ENCODE measurements around the gene CLDN18. TPM values are rescaled to one million over a fixed set of nuclear protein-coding genes. Genes with fewer than 3 reads are reported as not detected.

The CLDN18 gene
- total and polyA plus RNA-seq, 2 of the 8 experiments (the other 6 are each of a cell fraction or from before 2014, with no cell fraction given), result not detected

GRCh38 chr3:138078901-138079344 is 69.0 kb downstream of the CLDN18 start:
- Histone ChIP-seq H2BK12ac (ENCODE audit: low read depth, low read length) (no peak overlapping the region), H3K79me2 (ENCODE audit: control insufficient read depth in 1 of 2, insufficient read depth in 2 of 2, low read length in 2 of 2) (no peaks in the 10 kb centered on the region), H3K4me3 (ENCODE audit: extremely low read depth in 1 of 4, insufficient read depth in 2 of 4, low read depth in 3 of 4, low read length in 4 of 4) (no peak overlapping the region), H4K8ac (ENCODE audit: extremely low read depth, insufficient read depth, low read length) (no peak overlapping the region), H2BK15ac (ENCODE audit: low read length) (no peak overlapping the region), H3K56ac (replicated peaks; ENCODE audit: insufficient read length, low read depth, low read length) (no peak overlapping the region), H3K27me3 (replicated peaks in 1 of 4; ENCODE audit: control insufficient read depth in 3 of 4, extremely low read depth in 1 of 4, insufficient read depth in 3 of 4, low read length in 3 of 4) (no peaks in the 10 kb centered on the region), H3K36me3 (ENCODE audit: control insufficient read depth in 2 of 4, insufficient read depth in 4 of 4, low read length in 3 of 4) (peaks cover 5 to 22% (median 7%) of the 10 kb centered on the region in 4 experiments; a peak in 6 of 8 replicates), H2BK20ac (ENCODE audit: low read length) (no peak overlapping the region), H4K5ac (ENCODE audit: insufficient read length, low read depth, low read length) (no peak overlapping the region), H2AFZ (ENCODE audit: low read length) (no peak overlapping the region), H3K18ac (ENCODE audit: extremely low read depth, low read length) (no peak overlapping the region), H3K9ac (replicated peaks in 1 of 4; ENCODE audit: extremely low read depth in 1 of 4, low read depth in 3 of 4, low read length in 3 of 4) (no peak overlapping the region), H2AK5ac (ENCODE audit: low read depth, low read length) (no peak overlapping the region), H4K91ac (replicated peaks; ENCODE audit: insufficient read length, low read length) (no peak overlapping the region), H3K14ac (ENCODE audit: insufficient read length) (no peak overlapping the region), H2BK5ac (ENCODE audit: low read depth, low read length) (no peak overlapping the region), H4K20me1 (replicated peaks in 1 of 2; ENCODE audit: control insufficient read depth in 1 of 2, insufficient read depth in 2 of 2, low read length in 2 of 2) (no peaks in the 10 kb centered on the region), H2BK120ac (replicated peaks; ENCODE audit: low read depth, low read length) (no peak overlapping the region), H3K4me1 (replicated peaks in 1 of 4; ENCODE audit: control insufficient read depth in 3 of 4, insufficient read depth in 4 of 4, low read length in 3 of 4) (no peaks in the 10 kb centered on the region), H3K9me3 (ENCODE audit: insufficient read depth in 2 of 2, low read depth in 1 of 2, low read length in 1 of 2) (no peaks in the 10 kb centered on the region), H3K4me2 (ENCODE audit: insufficient read depth in 1 of 2, low read depth in 2 of 2, low read length in 2 of 2) (no peak overlapping the region), H3K27ac (ENCODE audit: low read depth, low read length) (no peak overlapping the region), H3K79me1 (ENCODE audit: low read depth, low read length) (no peaks in the 10 kb centered on the region), H3K23ac (ENCODE audit: insufficient read length) (no peak overlapping the region), H3K23me2 (ENCODE audit: low read depth, low read length) (no peaks in the 10 kb centered on the region), H3K4ac (replicated peaks; ENCODE audit: insufficient read length, low read depth, low read length) (no peak overlapping the region)
- DNase-seq (ENCODE audit: low read depth in 1 of 2, low spot score in 2 of 2) (no peak), FAIRE-seq (no peak)
- 0% methylated on average over 1 of the region's 1 CpG; no CpG with 5 or more reads in 1 of the 2 experiments for WGBS, 2 experiments (ENCODE audit: extremely low coverage in 1 of 2, insufficient coverage in 1 of 2, insufficient read length in 1 of 2, insufficient replicate concordance in 2 of 2, low coverage in 1 of 2, low lambda C conversion rate in 2 of 2, missing lambda C conversion rate in 1 of 2)
- CTCF ChIA-PET (ENCODE audit: partially characterized antibody), result interaction anchor here (1.0 to 2.3 kb wide), 3 partner anchors 8 to 23 kb away, joined by 3 to 11 read pairs (median 4); no protein-coding TSS in a partner anchor
- TF ChIP-seq YY1 (IDR thresholded peaks at IDR 0.05; ENCODE audit: low read depth, low read length) (no peak), JUN (IDR thresholded peaks at IDR 0.05; ENCODE audit: low read depth, low read length) (no peak), BACH1 (IDR thresholded peaks at IDR 0.05; ENCODE audit: low read length) (no peak), SP1 (IDR thresholded peaks at IDR 0.05; ENCODE audit: low read depth, low read length) (no peak), KDM1A (IDR thresholded peaks at IDR 0.05; ENCODE audit: borderline replicate concordance, low read length) (no peak), SAP30 (IDR thresholded peaks at IDR 0.05; ENCODE audit: insufficient read depth, insufficient replicate concordance, low read length) (no peak), BRCA1 (IDR thresholded peaks at IDR 0.05; ENCODE audit: low read depth, low read length) (no peak), MAFK (IDR thresholded peaks at IDR 0.05; ENCODE audit: low read depth, low read length) (no peak), FOSL1 (IDR thresholded peaks at IDR 0.05; ENCODE audit: insufficient read depth, low read depth, low read length) (no peak)
- POLR2A ChIA-PET (ENCODE audit: partially characterized antibody), result interaction anchor here (1.8 kb wide), 1 partner anchor 36 kb away, joined by 3 read pairs; the partner anchor contains the start of gene DZIP1L
